Activated CD8-positive, alpha-beta memory T cell treated with anti-CD3 and anti-CD28 coated beads, Interleukin-2, amount 50 U/mL, for 24 hours (primary cell): Measurements from ENCODE around the gene SIAH3.

Source experiments
- DNase-seq: peaks from one replicate; pipeline ENCODE4 v3.0.0-alpha.2; 2020; ENCODE audit errors: extremely low read depth

SIAH3 gene

DNA sequence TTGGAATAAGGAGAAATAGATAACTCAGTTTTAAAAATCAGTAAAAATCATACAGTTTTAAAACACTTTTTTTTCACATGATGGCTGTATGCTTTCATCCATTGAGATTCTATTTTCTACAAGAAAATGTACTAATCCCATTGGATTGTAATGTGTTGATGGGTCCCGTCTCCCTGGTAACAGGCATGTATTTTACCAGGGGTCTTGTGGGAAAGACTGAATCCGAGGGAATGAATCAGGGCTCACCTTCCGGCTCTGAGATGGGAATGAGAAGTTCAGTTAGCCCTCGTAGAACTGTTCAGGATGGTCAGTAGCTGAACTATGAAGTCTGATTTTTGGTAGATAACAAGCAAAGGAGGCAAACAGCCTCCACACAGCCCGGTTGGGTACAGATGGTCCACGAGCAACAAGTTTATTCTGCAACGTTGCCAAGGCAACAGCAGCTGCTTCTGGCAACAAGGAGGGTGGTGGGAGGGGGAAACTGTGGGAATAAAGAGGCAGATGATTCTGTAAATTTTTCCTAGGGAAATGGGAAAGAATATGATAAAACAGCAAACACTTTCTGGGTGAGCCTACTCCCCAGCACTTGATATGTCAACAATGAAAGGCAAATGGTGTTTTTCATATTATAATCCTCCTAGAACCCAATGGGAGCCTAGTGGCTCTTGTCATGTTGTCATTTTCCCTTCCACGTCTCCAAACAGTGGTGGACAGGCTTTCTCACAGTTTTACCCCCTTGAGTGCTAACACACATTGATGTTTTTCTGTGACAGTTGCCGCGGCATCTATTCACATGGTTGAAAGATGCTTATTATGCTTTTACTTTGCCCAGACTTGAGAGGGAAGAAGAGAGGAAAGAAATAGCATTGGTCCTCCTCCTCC, 12.4 kb upstream of the SIAH3 start:
- no peak for DNase-seq

DNA sequence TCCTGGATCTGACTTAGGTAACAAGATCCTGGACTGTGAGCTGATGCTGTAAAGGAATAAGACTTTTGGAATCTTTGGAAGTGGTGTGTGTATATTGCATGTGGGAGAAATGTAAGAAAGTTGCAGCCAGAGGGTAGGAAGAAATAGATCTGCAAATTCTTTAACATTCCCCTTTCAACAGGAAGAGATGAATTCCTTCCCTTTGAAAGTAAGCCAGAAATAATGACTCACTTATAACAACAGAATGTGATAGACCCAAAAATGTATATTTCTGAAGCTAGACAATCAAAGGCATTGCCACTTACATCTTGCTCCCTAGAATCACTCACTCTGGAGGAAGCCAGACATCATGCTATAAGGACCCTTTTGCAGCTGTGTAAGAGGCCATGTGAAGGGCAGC, 9.8 kb upstream of the SIAH3 start:
- DNase-seq = no peak

DNA sequence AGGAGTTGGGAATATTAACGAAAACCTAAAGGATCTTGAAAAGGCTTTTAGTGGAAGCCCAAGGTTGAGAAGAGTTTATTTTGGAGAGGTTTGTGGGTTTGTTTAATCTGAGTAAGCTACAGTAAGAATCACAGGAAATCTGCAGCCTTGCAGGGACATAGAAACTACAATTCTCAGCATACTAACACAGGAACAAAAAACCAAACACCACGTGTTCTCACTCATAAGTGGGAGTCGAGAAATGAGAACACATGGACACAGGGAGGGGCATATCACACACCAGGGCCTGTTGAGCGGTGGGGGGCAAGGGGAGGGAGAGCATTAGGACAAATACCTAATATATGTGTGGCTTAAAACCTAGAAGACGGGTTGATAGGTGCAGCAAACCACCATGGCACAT, 8.7 kb upstream of the SIAH3 start:
- no peak for DNase-seq

DNA sequence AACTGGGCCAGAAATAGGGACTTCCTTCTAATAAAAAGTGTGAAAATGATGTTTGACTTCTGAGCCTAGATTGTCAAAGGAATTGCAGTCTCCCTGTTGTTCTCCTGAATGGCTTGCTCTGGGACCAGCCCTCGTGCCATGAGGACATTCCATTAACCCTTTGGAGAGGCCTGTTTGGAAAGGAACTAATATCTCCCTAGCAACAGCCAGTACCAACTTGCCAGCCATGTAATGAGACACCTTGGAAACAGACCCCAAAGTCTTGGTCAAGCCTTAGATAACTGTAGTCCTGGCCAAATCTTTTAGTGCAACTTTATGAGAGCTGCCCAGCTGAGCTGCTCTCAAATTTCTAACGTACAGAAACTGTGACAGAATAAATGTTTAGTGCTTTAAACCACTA, 8.2 kb upstream of the SIAH3 start:
- DNase-seq = no peak

DNA sequence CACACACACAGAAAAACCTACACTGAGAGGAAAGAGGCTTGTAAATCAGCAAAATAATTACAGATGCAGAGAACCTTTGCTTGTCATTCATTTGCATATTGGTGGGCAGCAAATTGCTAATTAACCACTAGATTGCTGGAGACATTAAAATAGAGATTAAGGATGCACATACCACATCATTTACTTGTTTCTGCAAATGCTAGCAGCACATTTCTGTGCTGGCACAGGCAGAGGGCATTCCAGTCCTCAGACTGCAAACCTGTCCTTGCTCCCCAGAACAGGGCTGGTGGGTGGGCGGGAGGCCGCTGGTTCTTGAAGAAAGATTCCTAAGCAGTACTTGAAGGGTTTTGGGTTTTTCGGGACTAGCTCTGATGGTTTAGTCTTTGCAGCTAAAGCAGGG, 941 bp upstream of the SIAH3 start:
- DNase-seq = no peak

DNA sequence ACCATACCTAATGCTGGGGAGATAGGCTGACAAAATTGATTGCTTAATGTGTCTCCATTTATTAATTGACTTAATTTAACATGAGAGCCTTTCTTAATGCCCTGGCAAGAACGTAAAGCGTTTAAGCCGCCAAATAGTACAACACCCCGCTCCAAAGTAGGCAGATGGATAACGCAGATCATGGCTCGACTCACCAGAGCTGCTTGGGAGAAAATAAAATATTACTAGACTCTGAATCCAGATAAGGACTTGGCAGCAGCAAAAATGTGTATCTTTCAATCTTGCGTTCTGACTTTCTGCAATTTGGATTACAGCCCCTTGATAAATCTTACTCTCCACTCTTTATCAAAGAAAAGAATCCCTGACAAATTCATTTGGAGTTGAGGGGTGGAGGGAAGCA, 403 bp upstream of the SIAH3 start:
- no peak for DNase-seq

DNA sequence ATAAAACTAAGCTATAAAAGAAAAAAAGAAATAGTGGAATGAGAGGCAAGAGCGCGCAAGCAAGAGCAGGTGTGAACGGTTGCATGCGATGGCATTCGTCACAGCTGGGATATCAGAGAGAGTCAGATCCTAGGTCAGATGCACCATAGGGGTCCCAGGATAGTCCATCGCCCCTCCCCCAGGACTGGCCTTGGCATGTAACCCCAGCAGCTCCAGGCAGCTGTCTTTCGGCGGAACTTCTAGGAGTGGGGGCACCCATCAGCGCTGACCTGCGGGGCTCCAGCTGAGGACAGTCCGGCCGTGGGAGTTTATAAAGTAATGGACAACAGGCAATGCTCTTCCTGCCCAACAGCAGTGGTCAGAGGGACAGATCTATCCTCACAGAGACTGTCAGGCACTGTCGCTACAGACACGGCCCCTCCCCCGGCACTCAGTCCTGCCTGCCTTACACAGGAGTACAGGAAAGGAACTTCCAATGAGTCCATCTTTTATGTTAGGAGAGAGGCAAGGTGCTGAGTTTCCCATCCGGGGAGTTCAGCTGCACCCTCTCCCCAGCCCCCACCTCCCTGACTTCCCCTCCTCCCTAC, 1.4 kb downstream of the SIAH3 start:
- DNase-seq = no peak

DNA sequence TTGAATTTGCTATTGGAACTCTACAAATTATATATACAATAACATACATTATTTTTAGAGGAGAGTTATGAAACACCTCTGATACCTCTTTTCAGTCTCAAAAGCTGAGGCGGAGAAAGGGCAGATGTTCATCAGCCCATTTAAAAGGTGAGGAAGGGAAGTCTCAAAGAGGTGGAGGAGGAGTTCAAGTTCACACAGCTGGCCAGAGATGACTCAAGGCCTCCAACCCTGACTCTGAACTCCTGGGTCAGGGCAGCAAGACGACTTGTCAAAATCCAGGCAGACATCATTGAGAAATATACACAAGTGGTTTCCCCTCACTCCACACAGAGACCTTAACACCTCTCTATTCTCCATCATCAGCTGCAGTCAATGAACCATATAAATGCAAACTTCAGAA, 2.1 kb downstream of the SIAH3 start:
- DNase-seq = no peak

DNA sequence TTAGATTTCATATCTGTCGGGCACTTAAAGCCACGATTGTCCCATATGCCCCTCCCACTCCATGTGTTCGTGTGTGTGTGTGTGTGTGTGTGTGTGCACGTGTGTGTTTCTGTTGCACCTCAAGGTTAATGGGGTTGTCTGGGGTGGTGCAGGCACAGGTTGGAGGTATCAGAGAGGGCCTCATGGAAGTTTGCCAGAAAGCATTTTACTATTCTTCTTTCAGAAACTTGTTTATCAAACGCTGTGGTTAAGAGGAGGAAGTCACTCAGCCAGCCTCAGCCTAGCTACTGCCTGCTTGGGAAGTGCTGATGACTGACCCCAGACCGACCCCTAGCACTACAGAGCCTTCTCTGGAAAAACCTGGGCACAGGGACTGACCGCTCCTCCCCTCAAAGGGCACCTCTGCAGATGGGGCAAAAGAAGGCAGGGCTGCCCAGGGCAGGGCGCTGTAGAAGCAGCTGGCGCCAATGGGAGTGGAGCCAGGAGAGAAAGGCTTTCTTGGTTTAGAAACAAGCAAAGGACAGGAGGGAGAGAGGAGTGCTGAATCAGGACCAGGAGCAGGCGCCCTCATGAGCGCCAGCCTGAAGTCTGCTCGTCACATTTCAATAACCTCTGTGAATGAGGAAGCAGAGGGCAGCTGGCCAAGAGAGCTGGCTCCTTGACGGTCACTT, 3.9 kb downstream of the SIAH3 start:
- DNase-seq = no peak

DNA sequence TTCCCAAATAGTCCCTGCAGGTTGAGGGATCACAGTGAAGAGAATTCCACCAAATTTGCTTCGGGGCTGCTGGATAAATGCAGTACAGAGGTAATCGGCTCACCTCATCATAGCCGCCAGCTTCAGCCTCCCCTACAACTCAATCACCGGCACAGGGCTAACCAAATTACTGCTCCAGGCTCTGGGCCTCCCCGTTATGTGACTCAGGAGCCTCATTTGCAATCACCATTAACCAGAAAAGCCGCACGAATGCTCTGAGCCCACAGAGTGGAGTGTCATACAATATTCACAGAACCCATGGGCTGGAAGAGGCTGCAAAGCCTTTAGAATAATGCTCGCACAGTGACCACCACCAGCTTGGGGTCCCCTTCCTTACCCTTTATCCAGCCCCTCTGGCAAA, 4.9 kb downstream of the SIAH3 start:
- no peak for DNase-seq

DNA sequence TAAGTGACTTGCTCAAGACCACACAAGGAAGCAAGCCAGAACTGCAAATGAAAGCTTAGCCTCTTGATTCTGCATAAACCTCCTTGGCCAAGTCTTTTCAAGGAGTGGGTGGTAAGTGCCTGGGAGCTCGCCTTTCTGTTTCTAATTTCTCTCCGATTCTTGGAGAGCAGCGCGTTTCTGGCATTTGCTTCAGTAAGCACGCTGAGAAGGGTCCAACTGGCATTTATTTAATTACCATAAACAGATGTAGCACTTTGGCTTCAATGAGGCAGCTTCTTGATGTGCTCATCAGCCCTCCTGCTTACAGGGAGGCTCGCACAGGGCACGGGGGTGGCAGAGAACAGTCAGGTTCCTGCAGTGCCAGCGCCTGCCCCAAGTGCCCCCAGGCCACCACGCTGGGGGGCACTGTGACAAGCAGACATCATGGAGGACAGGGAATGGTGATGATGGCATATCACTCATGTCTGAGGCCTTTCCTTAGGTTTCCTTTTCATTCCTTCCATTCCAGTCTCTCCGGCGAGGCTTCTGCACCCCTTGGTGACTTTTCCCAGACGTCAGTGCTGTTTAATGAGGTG, 13.3 kb downstream of the SIAH3 start:
- DNase-seq = no peak

DNA sequence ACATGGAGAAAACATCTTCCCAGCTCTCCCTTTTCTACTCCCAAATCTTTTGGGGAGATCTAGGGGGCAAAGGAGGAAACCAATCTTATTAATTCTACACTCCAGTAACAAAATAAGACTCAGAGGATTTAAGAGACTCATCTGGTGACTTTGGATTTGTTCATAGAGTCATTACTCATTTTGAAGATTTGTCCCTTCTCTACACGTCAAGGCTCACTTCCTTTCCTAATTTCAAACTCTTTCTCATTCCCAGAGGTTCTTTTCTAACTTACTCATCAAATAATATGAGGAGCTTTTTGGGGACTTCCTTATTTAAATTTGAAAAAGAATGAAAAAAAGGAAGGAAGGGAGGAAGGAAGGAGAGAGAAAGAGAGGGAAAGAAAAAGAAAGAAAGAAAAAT, 14.4 kb downstream of the SIAH3 start:
- DNase-seq = no peak

DNA sequence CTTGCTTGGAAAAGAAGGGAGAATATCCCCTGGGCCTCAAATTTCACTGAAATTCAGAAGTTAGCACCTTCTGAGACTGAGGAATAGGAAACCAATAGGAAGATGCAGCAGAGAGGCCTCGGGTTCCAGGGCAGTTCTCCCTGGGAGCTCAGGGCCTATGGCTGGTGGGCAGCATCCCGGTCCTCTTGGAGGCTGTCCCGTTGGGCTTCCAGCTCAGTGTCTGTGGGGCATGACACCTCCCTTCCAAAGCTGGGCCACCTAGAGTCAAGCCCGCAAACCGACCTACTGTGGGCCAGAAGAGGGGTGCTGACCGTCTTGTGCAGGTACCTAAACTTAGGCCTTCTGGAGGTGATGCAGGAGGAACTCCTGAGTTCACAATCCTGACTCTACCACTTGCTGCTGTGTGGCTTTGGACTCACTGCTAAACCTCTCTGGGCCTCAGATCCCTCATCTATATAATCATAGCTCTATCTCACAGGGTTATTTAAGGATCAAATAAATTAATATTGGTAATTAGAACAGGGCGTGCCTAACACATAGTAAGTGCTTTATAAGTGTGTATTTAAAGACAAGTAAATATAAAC, 17.1 kb downstream of the SIAH3 start:
- DNase-seq = no peak

DNA sequence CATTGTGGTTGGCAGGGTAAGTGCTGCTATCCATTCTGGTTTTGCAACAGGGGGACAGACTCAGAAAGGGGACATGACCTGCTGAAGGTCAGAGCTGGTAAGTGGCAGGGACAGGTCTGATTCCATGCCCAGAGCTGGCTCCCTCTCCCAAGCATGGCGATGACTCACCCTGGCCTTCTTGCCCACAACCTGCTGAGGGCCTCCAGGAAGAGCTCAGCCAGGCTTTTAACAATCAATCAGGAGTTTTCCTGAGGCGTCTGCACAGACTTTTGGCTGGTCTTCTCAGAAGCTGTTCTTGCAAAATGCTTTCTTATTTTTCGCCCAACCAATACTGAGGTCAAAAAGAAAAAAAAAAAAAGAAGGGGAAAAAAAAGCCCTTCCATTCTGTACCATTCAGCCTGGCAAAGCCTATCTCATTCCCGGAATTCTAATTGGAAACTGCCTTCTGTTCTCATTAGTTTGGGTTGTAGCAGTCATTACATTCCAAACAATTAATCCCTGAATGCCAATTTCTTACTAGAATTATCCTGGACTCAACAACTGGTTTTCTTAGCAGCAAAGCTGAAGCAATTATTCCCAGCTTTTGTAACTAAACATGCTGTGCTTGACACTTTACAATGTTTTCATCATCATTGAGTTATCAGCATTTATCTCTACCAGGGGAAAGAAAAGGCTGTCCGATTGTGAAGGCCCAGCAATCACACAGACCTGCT, 17.7 kb downstream of the SIAH3 start:
- no peak for DNase-seq

DNA sequence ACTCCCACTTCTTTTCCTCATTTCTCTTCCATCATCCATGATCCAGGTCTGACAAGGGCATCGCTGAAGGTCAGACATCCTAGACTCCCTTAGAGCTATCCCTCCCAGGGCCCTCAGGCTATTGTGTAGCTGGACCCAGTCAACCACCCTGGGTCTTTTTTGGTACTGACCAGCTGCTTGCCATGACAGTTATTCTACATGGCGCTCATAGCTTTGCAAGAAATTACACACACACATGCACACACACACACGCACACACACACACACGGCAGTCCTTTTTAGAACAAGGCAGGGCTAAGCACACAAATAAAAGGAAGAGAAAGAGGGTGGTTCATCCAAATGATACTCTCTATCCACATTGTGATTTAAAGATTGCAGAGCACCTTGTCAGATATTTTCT, 18.3 kb downstream of the SIAH3 start:
- DNase-seq = no peak

DNA sequence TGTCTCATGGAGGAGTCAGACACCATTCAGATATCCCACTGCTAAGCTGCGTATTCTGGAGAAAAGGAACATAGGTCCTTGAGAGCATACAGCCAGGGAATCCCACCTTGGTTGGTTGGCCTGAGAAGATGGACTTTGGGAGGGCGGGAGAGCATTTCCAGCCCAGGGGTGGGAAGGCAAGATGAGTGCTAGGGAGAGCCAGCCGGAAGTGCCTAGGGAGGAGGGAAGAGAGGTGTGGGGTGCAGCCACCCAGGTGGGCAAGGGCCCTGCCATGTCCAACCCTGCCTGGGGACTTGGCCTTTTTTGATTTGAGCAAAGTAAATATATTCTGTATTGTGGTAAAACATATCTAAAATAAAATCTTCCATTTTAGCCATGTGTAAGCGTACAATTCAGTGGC, 19.7 kb downstream of the SIAH3 start:
- no peak for DNase-seq

DNA sequence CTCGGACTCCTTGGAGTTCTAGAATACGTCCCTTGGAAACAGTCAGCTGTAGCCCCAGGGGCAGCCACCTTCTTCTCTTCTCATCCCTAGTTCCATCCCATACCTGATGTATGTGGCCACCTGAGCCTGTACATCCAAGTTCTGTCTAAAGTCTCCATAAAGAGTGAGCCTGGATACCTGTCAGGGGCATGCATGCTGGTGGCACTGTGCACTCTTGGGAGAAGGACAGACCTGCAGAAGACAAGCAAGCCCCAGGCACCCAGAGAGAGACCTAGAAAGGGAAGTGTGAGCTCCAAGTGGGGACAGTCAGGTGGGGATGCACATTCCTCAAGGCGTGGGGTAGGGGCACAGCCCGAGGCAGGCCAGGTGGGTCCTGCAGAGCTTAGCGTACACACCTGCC, 21.4 kb downstream of the SIAH3 start:
- no peak for DNase-seq

DNA sequence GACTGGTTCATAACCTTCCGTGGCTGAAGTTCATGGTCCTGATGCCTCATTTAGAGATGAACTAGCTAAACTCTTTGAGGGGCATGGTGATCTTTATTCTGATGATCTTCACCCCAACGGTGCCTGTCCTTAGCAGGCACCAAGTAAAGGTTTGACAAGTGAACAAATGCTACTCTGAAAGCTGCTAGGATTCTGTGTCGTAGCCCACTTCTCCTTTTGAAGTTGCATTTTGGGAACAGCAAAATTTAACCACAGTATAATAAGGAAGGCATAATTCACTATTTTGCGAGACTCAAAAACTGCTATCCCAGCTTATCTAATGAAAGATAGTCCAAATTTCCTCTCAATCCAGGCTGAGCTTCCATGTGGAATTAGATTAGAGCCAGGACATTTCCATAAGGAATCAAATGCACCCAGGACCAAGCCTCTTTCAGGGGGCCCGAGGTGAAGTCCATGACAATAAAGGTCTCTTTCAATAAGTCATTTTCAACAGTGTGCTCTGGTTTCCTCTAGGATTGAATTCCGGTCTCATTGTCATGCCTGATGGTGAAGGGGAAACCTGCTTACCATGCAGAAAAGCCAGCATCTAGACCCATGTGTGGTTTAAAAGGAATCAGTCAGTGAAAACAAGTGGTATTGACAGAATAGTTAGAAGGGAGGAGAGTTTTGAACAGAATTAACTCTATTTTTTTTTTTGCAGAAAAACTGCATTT, 23.1 kb downstream of the SIAH3 start:
- no peak for DNase-seq

DNA sequence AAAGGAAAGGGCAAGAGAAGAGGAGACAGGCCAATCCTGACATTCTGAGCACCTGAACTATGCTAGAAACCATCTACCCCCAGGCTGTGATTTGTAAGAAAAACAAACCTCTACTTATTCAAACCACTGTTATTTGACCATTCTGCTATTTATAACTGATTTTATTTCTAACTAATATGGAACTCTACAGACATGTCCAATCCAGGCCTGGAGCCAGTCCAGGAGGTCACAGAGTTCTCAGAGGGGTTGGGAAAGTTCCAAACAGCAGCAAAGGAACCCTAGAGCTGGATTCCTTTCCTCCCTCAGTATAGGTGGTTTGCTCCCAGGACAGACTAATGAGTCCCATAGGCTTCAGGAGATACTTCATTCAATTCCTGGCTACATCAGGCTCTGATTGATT, 24.2 kb downstream of the SIAH3 start:
- DNase-seq = no peak

DNA sequence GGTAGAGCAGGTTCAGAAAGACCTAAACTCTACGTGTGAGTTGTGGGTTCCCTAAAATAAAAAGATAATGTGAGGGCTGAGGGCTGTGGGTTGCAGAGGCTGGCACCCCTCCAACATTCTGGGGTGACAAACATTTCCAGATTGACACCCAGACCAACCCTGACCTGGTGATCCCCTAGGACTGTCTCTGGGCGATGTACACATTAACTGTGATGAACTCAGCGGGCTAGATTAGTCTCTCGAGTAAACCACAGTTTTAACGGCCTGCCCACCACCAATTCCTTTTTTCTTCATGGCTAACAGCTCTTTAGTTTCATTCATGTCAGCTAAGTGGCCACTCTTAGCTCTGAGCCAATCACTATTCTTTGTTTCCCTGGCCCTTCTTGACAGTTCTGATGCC, 24.8 kb downstream of the SIAH3 start:
- no peak for DNase-seq

DNA sequence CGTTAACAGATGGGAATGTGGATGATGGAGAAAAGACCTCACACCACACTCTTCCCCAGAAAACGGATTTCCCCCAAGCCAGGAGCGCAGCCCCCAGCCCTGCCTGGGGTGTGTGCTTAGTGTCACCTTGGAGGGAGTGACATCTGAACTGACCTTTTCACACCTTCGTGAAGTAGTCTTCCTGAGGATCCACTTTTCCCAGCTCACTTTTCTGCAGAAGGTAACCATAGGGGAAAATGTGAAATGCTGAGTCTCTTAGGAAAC, 26.2 kb downstream of the SIAH3 start:
- DNase-seq = no peak
